HG02759 (cell line): ENCODE measurements around the gene CBLB.
A peak's percentile ranks its signal among the peaks of the same experiment; 100 is the strongest.

Experiments used
- ATAC-seq: cut with Tn5 transposase; IDR thresholded peaks from one replicate; pipeline ENCODE4 v1.9.1; 2021; ENCODE audit warnings: mild to moderate bottlenecking, moderate library complexity; ENCODE audit not compliant: unreplicated experiment

Gene CBLB

DNA sequence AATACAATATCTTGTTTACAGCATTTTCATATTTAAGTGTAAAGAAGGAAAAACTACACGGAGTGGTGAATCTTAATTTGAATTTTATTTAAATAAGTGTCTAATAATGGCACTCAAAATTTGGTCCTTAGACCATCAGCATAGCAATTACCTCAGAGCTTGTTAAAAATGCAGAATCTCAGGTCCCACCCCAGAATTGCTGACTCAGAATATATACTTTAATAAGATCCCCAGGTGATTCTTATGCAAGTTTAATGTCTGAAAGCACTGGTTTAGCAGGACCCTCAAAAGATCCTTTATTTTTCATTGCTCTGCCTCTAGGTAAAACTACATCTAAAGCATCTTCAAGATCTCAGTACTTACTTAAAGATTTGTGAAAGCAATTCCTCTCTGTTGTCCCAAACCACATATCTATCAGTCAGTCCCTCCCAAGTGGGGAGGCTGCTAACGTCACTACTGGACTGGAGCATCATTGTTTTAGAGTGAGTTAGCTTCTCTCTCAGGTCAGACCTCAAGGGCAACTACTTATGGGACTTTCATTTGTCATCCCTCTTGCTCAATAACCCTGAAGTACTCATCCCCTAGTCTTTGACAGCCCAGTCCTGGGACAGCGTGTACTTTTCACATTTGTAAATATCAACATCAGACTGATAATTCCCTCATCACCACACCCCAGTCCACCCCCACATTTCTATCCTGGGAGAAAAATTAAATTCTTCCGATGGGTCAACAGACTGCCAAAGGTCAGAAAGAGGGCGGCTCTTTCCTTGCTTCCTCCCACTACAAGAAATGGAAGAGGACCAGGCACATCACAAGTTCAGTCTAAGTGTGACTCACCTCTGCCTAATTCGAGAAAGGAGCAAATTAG, 76.7 kb downstream of the CBLB start:
- no peak for ATAC-seq

DNA sequence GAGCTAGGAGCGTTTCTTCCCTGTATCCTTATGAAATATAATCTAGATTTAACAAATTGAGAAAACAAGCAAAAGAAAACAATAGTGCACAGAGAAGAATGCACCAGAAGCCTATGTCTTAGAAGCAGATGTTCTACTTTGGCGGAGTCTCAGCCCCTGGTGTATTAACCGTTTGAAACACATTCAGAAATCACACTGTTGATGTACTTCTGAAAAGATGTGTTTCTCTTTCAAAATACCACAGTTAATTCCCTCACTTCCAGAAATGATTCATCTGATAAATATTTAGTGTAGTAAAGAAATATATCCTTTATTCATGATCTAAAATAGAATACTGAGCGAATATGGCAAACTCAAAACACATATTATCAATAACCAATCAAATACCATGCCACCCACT, 77.7 kb downstream of the CBLB start:
- ATAC-seq = no peak

DNA sequence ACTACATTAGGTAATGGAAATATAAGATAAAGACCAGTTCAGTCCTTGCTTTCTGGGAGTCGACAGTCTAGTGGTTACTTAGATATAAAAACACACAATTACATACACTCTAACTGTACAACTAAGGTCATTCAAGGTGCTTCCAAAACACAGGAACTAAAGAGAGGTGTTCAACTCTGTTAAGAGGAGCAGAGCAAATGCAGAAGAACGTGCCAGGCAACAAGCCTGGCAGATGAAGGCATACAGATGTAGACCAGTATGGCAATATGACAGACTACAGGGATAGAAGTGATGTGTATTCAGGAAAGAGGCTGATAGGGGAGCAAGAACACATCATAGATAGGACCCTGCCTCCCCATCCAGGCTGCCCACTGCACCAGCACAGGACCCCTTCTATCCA, 78.3 kb downstream of the CBLB start:
- ATAC-seq = no peak

DNA sequence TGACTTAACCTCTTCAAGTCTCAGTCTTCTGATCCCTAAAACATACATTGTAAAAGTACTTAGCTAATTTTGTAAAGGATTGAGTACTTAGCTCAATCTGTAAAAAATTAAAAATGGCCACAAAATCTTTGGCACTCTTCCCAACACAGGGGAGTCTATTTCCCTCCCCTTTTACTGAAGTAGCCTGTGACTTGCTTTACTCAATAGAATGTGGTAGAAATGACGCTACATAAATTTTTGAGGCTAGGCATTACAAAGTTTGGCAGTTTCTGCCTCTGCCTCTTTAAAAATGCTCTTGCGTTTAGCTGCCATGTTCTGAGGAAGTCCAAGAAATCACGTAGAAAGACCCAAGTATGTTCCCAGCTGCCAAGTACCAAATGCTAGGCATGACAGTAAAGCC, 80.2 kb downstream of the CBLB start:
- no peak for ATAC-seq

DNA sequence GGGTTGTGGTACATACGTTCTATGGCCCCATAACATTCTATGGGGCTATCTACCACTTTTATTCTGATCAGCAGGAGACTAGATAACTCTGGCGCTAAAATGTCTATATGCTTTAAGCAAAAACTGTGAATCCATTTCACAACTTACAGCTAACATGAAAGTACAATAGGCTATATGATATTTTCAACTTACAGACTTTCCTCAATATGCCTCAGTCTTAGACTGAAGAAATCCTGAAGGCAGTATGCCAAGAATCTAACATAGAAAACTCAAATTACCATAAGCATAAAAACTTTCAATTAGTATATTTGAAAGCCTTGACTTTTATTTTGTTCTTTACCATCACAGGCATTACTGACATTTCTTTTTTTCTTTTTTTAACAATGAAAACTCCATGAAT, 81.4 kb downstream of the CBLB start:
- no peak for ATAC-seq

DNA sequence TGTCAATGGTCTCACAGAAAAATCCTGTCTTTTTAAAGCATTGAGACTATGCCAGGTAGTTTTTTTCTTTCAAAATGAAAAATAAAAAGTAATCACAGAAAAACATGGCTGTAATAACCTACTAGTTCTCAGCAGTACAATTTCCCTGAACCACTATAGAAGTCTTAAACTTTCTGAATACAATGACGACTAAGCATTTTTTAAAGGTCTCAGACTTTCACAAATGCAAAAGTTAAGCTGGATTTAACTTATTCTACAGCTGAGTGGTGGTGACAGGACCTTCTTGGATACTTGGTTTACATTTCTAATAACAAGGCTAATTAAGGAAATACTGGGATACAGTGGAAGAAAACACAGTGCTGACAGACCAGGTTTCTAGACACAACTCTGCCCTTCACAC, 81.8 kb downstream of the CBLB start:
- no peak for ATAC-seq

DNA sequence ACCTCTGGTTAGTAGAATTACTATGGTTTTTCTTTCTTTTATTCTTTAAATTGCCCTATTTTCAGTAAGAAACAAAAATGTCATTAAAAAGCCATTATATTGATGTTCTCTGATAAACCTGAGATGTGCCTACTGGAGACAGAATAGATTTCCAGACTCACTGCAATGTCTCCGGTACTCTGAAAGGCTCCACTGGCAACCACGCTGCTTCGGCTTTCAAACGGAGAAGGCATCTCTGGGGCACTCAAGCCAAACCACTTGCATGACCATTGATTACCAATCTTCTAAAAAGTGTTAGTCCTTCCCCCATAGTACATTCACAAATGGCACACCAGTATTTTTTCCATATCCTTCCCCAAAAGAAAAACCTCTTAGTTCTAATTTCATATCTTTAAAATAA, 82.6 kb downstream of the CBLB start:
- no peak for ATAC-seq

DNA sequence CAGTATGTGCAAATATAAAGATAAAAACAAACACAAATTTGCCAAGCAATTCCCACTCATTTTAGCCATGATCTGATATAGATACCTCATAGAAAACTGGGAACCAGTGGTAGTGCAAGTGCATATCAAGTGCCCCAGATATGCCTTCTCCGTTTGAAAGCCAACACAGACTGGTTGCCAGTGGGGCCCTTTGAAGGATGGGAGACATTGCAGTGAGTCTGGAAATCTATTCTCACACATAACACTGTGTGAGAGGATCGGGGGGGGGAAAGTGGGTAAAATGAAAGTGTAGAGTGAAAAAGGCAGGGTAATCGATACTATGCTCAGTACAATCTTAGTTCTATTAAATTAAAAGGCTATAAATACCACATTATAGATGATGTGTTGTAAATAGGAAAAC, 83.0 kb downstream of the CBLB start:
- ATAC-seq = no peak

DNA sequence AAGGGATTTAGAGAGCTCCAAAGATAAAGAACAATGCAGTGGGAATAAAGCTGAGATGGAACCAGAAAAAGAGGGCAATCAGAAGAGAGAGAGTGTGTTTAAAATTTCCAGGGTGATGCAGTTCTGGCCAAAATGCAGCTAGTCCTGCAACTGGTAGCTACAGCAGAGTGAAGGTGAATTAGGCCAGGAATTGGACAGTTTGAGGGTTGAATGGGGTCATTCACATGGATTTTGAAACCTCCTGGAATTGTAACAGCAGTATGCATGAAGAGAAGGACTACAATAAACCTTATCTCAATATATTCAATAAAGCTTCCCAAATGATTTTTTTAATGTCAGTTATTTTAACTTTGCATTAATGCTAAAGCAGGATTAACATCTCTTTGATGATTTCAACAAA, 85.2 kb downstream of the CBLB start:
- ATAC-seq = no peak

DNA sequence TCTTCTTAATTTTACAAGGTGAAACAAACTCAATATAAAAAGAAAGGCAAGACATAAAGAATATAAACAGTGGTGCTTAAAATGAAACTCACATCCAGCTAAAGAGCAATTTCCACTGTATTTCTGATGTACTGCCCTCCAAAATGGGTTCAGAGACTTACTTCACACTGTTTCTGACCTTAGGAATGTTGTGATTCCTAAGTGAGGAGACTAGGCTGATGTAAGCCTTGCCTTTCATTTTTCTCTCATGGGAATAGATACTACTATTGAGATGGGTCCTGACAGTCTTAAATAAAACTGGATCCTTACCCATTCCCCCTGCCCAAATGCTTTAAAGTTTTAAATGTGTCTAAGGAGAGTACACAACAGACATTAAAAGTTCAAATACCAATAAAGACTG, 86.9 kb downstream of the CBLB start:
- no peak for ATAC-seq

DNA sequence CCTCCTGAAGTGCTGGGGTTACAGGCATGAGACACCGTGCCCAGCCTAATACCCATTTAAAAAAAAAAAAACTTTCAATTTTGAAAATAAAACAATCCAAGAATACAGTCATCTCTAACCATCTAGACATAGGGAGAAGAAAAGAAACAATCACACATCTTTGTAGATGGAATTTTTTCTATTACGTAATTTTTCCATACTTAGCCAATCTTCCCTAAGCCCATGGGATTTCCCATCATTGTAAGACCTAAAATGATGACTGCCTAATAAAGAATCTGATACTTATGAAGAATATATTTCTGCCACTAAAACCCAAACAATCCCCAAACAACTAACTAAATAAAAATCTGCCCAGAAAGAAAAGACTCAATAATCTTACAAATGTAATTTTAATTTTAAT, 88.7 kb downstream of the CBLB start:
- ATAC-seq = no peak

DNA sequence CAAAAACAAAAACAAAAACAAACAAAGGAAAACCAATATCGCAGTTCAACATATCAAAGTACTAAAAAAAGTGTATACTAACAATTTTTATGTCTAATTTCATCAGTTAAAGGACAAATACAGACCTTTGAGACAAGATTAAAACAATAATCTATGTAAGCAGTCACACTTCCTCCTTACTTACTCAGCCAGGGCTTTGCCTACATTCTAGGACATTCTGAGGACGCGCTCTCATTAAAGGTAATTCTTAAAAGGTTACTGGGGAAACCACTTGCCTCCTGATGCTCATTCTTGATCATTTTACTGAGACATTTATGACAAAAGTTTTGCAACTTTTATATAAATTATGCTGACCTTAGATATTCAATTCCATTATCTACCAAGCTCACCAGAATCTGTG, 93.4 kb downstream of the CBLB start:
- ATAC-seq = no peak

DNA sequence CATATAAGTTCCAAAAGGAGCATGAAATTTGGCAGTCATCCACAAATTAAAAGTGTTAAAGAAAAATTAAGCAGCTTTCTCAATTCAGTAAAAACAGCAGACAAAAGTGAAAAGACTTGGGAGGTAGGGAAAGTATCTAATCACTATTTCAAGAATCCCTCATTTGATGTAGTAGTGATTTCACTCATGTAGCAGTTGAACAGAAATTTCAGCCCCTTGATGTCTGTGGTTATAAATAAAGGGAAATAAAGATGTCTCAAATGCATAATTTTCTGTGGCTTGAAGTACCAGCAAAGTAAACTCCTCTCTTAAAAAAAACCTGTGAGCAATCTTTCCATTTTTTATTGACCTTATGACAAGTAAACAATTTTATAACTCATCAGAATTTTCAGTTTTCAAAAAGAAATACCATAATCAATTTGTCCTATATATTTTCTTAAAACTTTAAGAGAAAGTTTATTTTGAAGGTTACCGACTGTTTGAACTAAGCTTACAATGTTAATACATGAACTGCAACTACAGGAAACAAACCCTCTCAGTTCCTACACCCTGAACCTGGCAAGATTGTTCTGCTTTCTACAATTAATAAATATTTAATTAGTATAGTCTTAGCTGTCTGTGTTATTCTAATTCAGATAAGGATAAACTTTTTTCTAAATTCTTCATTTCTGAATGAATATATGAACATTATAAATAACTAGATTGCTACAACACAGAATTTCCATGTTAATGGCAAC, 94.2 kb downstream of the CBLB start:
- ATAC-seq = no peak

DNA sequence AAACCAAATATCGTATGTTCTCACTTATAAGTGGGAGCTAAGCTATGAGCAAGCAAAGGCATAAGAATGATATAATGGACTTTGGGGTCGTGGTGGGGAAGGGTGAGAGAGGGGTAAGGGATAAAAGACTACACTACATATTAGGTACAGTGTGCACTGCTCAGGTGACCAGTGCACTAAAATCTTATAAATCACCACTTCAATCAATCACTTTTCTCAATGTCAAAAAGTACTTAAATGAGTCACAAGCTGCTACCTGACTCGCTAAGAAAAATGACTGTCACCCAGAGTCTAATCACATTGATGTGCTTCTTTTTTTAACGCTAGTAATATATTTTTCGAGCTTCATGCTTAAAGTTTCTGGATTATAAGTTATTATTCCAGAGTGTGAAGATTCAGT, 95.5 kb downstream of the CBLB start:
- no peak for ATAC-seq

DNA sequence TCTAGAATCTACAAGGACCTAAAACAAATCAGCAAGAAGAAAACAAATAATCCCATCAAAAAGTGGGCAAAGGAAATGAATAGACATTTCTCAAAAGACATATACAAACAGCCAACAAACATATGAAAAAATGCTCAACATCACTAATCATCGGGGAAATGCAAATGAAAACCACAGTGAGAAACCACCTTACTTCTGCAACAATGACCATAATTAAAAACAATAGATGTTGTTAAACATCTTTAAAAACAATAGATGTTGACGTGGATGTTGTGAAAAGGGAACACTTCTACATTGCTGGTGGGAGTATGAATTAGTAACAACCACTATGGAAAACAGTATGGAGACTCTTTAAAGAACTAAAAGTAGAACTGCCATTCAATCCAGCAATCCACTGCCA, 96.2 kb downstream of the CBLB start:
- no peak for ATAC-seq

DNA sequence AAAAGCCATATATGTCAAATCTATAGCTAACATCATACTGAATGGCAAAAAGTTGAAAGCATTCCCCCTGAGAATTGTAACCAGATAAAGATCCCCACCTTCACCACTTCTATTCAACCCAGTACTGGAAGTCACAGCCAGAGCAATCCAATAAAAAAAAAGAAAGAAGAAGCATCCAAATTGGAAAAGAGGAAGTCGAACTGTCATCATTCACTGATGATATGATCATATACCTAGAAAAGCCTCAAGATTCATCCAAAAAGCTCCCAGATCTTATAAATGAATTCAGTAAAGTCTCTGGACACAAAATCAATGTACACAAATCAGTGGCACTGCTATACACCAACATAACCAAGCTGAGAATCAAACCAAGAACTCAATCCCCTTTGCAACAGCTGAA, 97.4 kb downstream of the CBLB start:
- no peak for ATAC-seq

DNA sequence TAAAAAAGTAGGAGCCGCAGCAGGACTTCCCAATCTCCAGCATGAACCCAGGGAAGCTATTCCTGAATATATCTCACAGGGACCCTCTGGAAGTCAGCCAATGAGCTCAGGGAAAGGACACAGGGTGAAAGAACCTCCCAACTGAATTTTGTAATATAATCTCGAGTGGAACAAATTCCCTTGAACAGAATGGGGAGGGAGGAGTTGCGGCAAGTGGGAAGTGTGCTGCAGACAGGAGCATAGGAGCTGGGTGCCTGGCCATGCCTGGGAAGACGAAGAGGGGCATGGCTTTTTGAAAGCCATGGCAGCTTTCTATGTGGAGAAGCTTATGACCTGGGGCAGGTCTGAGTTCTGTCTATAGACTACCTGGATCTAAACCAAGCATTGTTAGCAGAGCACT, 98.4 kb downstream of the CBLB start:
- no peak for ATAC-seq

DNA sequence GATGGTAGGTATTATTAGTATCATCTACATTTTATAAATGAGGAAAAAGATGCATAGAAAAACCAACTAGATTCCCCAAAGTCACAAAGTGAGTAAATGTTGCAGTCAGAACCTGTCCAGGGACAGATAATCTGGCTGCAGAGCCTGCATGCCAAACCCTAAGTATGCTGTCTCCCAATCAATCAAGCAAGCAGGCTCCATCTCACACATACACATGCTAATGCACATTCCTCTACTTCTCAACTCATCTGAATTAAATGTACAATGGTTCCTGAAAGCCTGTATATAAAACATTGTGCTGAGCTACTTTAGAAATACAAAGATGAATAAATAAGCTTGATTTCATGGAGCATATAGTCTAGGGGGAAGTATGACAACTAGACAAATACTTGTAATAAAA, 101.0 kb downstream of the CBLB start:
- ATAC-seq = no peak

DNA sequence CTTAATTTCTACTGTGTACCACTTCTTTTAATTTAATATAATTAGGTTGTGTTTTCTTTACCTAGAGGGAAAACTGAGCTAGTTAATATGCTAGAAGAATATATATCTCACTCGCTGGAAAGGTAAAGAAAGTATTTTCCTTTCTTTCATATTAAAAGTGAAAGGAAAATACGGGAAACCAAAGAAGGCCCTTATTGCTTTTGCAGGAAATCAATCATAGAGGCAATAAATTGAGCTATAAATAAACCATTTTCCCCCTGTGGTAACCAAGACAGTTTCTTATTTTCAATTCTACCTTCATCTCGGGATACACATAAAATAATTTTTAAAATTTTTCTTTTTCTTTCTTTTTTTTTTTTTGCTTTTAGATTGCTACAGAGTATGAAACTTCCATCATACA, 101.6 kb downstream of the CBLB start:
- ATAC-seq = no peak

DNA sequence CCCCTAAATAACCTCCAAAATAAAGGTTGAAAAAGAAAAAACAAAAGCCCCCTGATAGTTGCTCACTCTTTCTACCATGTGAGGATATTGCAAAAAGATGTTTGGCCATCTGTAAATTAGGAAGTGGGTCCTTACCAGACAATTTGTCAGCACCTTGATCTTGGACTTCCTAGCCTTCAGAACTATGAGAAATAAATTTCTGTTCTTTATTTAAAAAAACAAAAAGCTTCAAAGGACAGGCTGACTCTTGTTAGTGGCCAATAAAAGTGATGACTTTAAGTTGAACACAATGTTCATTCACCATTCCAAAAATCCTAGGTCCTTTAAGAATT, 103.5 kb downstream of the CBLB start:
- ATAC-seq = no peak

DNA sequence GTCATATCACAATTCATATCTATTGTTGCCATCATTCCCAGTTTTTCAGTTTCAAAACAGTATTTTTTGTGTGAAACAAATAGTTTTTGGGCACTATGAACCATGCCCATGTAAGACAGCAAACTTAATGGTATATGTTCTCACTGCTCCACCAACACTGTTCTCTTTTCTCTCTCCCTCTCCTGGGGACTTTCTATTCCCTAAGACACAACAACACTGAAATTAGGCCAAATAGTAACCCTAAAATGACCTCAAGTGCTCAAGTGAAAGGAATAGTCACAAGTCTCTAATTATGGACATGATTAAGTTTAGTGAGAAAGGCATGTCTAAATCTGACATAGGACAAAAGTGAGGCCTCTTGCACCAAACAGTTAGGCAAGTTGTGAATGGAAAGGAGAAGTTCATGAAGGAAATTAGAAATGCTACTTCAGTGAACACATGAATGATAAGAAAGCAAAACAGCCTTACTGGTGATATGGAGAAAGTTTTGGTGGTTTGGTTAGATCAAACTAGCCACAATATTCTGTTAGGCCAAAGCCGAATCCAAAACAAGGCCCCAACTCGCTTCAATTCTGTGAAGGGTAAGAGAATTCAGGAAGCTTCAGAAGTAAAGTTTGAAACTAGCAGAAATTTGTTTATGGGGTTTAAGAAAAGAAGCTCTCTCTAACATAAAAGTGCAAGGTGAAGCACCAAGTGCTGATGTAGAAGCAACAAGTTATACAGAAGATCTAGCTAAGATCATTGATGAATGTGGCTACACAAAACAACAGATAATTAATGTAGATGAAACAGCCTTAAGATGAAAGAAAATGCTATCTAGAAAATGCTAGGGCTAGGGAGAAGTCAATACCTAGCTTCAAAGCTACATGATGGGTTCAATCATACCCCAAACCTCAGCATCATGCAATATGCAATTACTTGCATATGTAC, 104.2 kb downstream of the CBLB start:
- peak; percentile 58 for ATAC-seq

DNA sequence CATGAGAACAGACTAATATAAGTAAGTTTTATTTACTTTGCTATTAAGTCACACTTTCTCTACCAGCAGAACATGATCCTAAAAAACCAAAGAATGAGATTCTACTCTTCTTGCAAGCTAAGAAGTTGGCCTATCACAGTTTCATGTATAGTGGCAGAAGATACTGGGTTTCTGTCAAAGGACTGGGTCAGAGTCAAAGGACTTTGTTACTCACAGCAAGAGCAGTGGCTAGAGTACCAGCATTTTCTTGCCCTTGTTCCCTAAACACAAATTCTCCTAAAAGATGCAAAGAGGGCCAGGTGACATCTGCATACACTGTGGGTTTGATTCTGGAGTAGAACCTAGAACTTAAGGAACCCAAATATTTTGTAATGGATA, 105.2 kb downstream of the CBLB start:
- no peak for ATAC-seq
